Stimulated activated CD8-positive, alpha-beta memory T cell treated with anti-CD3 and anti-CD28 coated beads, Interleukin-4, amount 100 ng/mL, for 48 hours (primary cell): ENCODE measurements around the gene ATXN3L.

Source experiments
- DNase-seq: peaks from one replicate; pipeline ENCODE4 v3.0.0-alpha.2; 2020

Gene ATXN3L

GRCh38 chrX:13319953-13320352, at the start of gene ATXN3L:
Gene ATXN3L (minus strand): TSS chrX:13320053. CDS start chrX:13319934, 119 bp downstream.
- DNase-seq, result no peak

- DNase-seq, result no peak
Observed at GRCh38 chrX:13369256-13370030, 49.6 kb upstream of the ATXN3L start.

GRCh38 chrX:13367950-13368349, 48.1 kb upstream of the ATXN3L start:
- no peak for DNase-seq

- DNase-seq, result no peak
Observed at GRCh38 chrX:13366698-13367097, 46.8 kb upstream of the ATXN3L start.

GRCh38 chrX:13365161-13365560, 45.3 kb upstream of the ATXN3L start:
- DNase-seq, result no peak

GRCh38 chrX:13364230-13364857, 44.5 kb upstream of the ATXN3L start:
- no peak for DNase-seq

GRCh38 chrX:13360146-13360545, 40.3 kb upstream of the ATXN3L start:
- DNase-seq, result no peak

- DNase-seq, result no peak
Observed at GRCh38 chrX:13357925-13358324, 38.1 kb upstream of the ATXN3L start.

GRCh38 chrX:13346646-13347045, 26.8 kb upstream of the ATXN3L start:
- no peak for DNase-seq

- DNase-seq, result no peak
Observed at GRCh38 chrX:13345438-13345837, 25.6 kb upstream of the ATXN3L start.

- no peak for DNase-seq
Observed at GRCh38 chrX:13345037-13345436, 25.2 kb upstream of the ATXN3L start.

GRCh38 chrX:13341491-13342101, 21.7 kb upstream of the ATXN3L start:
- DNase-seq, result no peak

- DNase-seq, result no peak
Observed at GRCh38 chrX:13340182-13340791, 20.4 kb upstream of the ATXN3L start.

GRCh38 chrX:13339607-13340006, 19.8 kb upstream of the ATXN3L start:
- no peak for DNase-seq

GRCh38 chrX:13338996-13339515, 19.2 kb upstream of the ATXN3L start:
- DNase-seq, result no peak

GRCh38 chrX:13334491-13334890, 14.6 kb upstream of the ATXN3L start:
- DNase-seq, result no peak

GRCh38 chrX:13330446-13330845, 10.6 kb upstream of the ATXN3L start:
- DNase-seq, result no peak

- DNase-seq, result no peak
Observed at GRCh38 chrX:13327666-13328065, 7.8 kb upstream of the ATXN3L start.

- DNase-seq, result no peak
Observed at GRCh38 chrX:13323241-13323640, 3.4 kb upstream of the ATXN3L start.

GRCh38 chrX:13317366-13317765, 2.5 kb downstream of the ATXN3L start:
- DNase-seq, result no peak

GRCh38 chrX:13311560-13311959, 8.3 kb downstream of the ATXN3L start:
- no peak for DNase-seq

GRCh38 chrX:13309631-13310030, 10.2 kb downstream of the ATXN3L start:
- no peak for DNase-seq

GRCh38 chrX:13307041-13307440, 12.8 kb downstream of the ATXN3L start:
- no peak for DNase-seq

GRCh38 chrX:13305108-13305507, 14.7 kb downstream of the ATXN3L start:
- DNase-seq, result no peak
